HepG2 (cell line): Measurements from ENCODE around the gene PELI2. TPM values are rescaled to one million over a fixed set of nuclear protein-coding genes. Genes with fewer than 3 reads are reported as not detected.

Source experiments
- ATF7 ChIP-seq, 2 experiments: fragments of 450-650 bp in 1 of 2; sonication (generic) in 1 of 2; formaldehyde crosslinking in 1 of 2; IDR thresholded peaks; 2 replicates each; pipeline versions ENCODE4 v1.4.0 to v1.6.1; 2016 to 2020; ENCODE audit warnings: antibody characterized with exemption in 1 of 2, mild to moderate bottlenecking in 1 of 2, missing genetic modification reagents in 1 of 2
- DRAP1 ChIP-seq: IDR thresholded peaks from 2 replicates; pipeline ENCODE4 v1.6.1; 2016; ENCODE audit warnings: missing genetic modification reagents, missing compliant biosample characterization
- HNRNPLL ChIP-seq: fragments of 200-400 bp; formaldehyde crosslinking; IDR thresholded peaks from 2 replicates; pipeline ENCODE4 v1.6.1; 2017; ENCODE audit warnings: mild to moderate bottlenecking, low read depth, low read length; ENCODE audit not compliant: poor library complexity, severe bottlenecking
- KIAA2018 ChIP-seq: sonication (generic); formaldehyde crosslinking; IDR thresholded peaks from 2 replicates; pipeline ENCODE4 v1.5.0; 2020; ENCODE audit warnings: mild to moderate bottlenecking, missing genetic modification reagents, borderline replicate concordance
- MZF1 ChIP-seq: sonication (generic); formaldehyde crosslinking; IDR thresholded peaks from 2 replicates; pipeline ENCODE4 v1.8.1; 2023; ENCODE audit warnings: mild to moderate bottlenecking, missing genetic modification reagents, borderline replicate concordance
- PAF1 ChIP-seq: IDR thresholded peaks from 2 replicates; pipeline ENCODE4 v1.6.1; 2016; ENCODE audit warnings: missing genetic modification reagents, missing compliant biosample characterization
- ZFP82 ChIP-seq: sonication (generic); formaldehyde crosslinking; IDR thresholded peaks from 2 replicates; pipeline ENCODE4 v1.5.1; 2020; ENCODE audit warnings: mild to moderate bottlenecking, missing genetic modification reagents, borderline replicate concordance
- ZNF546 ChIP-seq: sonication (generic); formaldehyde crosslinking; conservative IDR thresholded peaks from 2 replicates; pipeline ENCODE4 v1.8.1; 2023; ENCODE audit warnings: mild to moderate bottlenecking, missing genetic modification reagents
- polyA plus RNA-seq, 8 experiments: library from polyadenylated mRNA; depleted of rRNA in 3 of 8; stranded (reverse) in 7 of 8; unstranded in 1 of 8; fragments of >200 nt; fragmentation: Illumina TruSeq in 4 of 8; extraction: Trizol in 4 of 8; gene quantifications; 2 replicates each; pipeline versions ENCODE4 v1.2.1 to v1.2.3, GENCODE V29; 2011 to 2016; ENCODE audit warnings: low read depth in 4 of 8, missing spikeins in 1 of 8, mixed read lengths in 1 of 8; ENCODE audit not compliant: insufficient read depth in 1 of 8
- total RNA-seq, 5 experiments: library from RNA; depleted of rRNA; stranded (reverse); fragments of >200 nt; fragmentation: Illumina TruSeq; extraction: Trizol; gene quantifications; 2 replicates each; pipeline ENCODE4 v1.2.3, GENCODE V29; 2016; ENCODE audit warnings: low read depth in 1 of 5
- TF ChIP-seq, protein P1 (sequence below): sonication (generic); formaldehyde crosslinking; IDR thresholded peaks from 2 replicates; pipeline ENCODE4 v1.4.0; 2020; ENCODE audit warnings: missing genetic modification reagents
- TF ChIP-seq, protein P2 (sequence below): sonication (generic); formaldehyde crosslinking; IDR thresholded peaks from 2 replicates; pipeline ENCODE4 v1.4.0; 2020; ENCODE audit warnings: mild to moderate bottlenecking, low read depth, missing genetic modification reagents

The PELI2 gene
- total and polyA plus RNA-seq, 2 of the 13 experiments (the other 11 are each of a cell fraction or from before 2014, with no cell fraction given) = 0.07 TPM; not detected in 1

- TF ChIP-seq MZF1 (CRISPR knock-in tag) (no peak), ZNF546 (CRISPR knock-in tag) (no peak), ATF7 (IDR thresholded peaks at IDR 0.05) (no peak), ATF7 (CRISPR knock-in tag; IDR thresholded peaks at IDR 0.05) (no peak), HNRNPLL (no peak), ZFP82 (CRISPR knock-in tag) (no peak), DRAP1 (CRISPR knock-in tag) (no peak), KIAA2018 (CRISPR knock-in tag) (no peak), PAF1 (no peak)
- TF ChIP-seq, protein P1, sequence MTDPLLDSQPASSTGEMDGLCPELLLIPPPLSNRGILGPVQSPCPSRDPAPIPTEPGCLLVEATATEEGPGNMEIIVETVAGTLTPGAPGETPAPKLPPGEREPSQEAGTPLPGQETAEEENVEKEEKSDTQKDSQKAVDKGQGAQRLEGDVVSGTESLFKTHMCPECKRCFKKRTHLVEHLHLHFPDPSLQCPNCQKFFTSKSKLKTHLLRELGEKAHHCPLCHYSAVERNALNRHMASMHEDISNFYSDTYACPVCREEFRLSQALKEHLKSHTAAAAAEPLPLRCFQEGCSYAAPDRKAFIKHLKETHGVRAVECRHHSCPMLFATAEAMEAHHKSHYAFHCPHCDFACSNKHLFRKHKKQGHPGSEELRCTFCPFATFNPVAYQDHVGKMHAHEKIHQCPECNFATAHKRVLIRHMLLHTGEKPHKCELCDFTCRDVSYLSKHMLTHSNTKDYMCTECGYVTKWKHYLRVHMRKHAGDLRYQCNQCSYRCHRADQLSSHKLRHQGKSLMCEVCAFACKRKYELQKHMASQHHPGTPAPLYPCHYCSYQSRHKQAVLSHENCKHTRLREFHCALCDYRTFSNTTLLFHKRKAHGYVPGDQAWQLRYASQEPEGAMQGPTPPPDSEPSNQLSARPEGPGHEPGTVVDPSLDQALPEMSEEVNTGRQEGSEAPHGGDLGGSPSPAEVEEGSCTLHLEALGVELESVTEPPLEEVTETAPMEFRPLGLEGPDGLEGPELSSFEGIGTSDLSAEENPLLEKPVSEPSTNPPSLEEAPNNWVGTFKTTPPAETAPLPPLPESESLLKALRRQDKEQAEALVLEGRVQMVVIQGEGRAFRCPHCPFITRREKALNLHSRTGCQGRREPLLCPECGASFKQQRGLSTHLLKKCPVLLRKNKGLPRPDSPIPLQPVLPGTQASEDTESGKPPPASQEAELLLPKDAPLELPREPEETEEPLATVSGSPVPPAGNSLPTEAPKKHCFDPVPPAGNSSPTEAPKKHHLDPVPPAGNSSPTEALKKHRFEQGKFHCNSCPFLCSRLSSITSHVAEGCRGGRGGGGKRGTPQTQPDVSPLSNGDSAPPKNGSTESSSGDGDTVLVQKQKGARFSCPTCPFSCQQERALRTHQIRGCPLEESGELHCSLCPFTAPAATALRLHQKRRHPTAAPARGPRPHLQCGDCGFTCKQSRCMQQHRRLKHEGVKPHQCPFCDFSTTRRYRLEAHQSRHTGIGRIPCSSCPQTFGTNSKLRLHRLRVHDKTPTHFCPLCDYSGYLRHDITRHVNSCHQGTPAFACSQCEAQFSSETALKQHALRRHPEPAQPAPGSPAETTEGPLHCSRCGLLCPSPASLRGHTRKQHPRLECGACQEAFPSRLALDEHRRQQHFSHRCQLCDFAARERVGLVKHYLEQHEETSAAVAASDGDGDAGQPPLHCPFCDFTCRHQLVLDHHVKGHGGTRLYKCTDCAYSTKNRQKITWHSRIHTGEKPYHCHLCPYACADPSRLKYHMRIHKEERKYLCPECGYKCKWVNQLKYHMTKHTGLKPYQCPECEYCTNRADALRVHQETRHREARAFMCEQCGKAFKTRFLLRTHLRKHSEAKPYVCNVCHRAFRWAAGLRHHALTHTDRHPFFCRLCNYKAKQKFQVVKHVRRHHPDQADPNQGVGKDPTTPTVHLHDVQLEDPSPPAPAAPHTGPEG (CRISPR knock-in tag) = no peak
- TF ChIP-seq, protein P2, sequence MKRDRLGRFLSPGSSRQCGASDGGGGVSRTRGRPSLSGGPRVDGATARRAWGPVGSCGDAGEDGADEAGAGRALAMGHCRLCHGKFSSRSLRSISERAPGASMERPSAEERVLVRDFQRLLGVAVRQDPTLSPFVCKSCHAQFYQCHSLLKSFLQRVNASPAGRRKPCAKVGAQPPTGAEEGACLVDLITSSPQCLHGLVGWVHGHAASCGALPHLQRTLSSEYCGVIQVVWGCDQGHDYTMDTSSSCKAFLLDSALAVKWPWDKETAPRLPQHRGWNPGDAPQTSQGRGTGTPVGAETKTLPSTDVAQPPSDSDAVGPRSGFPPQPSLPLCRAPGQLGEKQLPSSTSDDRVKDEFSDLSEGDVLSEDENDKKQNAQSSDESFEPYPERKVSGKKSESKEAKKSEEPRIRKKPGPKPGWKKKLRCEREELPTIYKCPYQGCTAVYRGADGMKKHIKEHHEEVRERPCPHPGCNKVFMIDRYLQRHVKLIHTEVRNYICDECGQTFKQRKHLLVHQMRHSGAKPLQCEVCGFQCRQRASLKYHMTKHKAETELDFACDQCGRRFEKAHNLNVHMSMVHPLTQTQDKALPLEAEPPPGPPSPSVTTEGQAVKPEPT (CRISPR knock-in tag) = no peak
Observed at GRCh38 chr14:56224691-56225681, 106.8 kb downstream of the PELI2 start (continued).
